ENCODE measurements around the gene PTPN22.

GRCh38 chr1:113898241-113898814, 26.8 kb upstream of the PTPN22 start:
- TF ChIP-seq, protein P1, sequence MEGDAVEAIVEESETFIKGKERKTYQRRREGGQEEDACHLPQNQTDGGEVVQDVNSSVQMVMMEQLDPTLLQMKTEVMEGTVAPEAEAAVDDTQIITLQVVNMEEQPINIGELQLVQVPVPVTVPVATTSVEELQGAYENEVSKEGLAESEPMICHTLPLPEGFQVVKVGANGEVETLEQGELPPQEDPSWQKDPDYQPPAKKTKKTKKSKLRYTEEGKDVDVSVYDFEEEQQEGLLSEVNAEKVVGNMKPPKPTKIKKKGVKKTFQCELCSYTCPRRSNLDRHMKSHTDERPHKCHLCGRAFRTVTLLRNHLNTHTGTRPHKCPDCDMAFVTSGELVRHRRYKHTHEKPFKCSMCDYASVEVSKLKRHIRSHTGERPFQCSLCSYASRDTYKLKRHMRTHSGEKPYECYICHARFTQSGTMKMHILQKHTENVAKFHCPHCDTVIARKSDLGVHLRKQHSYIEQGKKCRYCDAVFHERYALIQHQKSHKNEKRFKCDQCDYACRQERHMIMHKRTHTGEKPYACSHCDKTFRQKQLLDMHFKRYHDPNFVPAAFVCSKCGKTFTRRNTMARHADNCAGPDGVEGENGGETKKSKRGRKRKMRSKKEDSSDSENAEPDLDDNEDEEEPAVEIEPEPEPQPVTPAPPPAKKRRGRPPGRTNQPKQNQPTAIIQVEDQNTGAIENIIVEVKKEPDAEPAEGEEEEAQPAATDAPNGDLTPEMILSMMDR (IDR thresholded peaks at IDR 0.05): no peak
- no peak for TF ChIP-seq ZFX (IDR thresholded peaks at IDR 0.05; ENCODE audit: borderline replicate concordance)

All from 22Rv1 (cell line).